MCF 10A (cell line): ENCODE results near the gene ADAMTS13. TPM values are rescaled to one million over a fixed set of nuclear protein-coding genes. Genes with fewer than 3 reads are reported as not detected.

Experiments
- BruUV-seq: library from RNA; stranded (reverse); fragments of 400-500 nt; replicated peaks from 2 replicates; lab custom pipeline; 2021; lab: Mats Ljungman, UMichigan
- CTCF ChIA-PET: fragments of 300-600 bp; sonication (Branson Sonifier 250); formaldehyde crosslinking; extraction: SDS; loops from one replicate; lab custom pipeline; 2021; ENCODE audit warnings: antibody characterized with exemption, inconsistent platforms; lab: Yijun Ruan, JAX
- POLR2A ChIA-PET: fragments of 300-600, 350-650 bp; sonication (Branson Sonifier 250); formaldehyde crosslinking; extraction: SDS; loops from one replicate; lab custom pipeline; 2020; ENCODE audit warnings: antibody characterized with exemption, inconsistent platforms; lab: Yijun Ruan, JAX
- DNase-seq: peaks from one replicate; pipeline ENCODE4 v3.0.0-alpha.2; 2018; ENCODE audit not compliant: unreplicated experiment
- H3K27ac Mint-ChIP-seq: one replicate; pipeline ENCODE4 v1.8.0; 2022; ENCODE audit warnings: mild to moderate bottlenecking, low read depth, mixed read lengths; ENCODE audit not compliant: unreplicated experiment
- H3K27me3 Mint-ChIP-seq: one replicate; pipeline ENCODE4 v1.8.0; 2022; ENCODE audit warnings: mixed read lengths; ENCODE audit not compliant: insufficient read depth, unreplicated experiment
- H3K36me3 Mint-ChIP-seq: one replicate; pipeline ENCODE4 v1.8.0; 2022; ENCODE audit warnings: mild to moderate bottlenecking, moderate library complexity, mixed read lengths; ENCODE audit not compliant: insufficient read depth, unreplicated experiment
- H3K4me1 Mint-ChIP-seq: one replicate; pipeline ENCODE4 v1.8.0; 2022; ENCODE audit warnings: mixed read lengths; ENCODE audit not compliant: insufficient read depth, unreplicated experiment
- H3K4me3 Mint-ChIP-seq: one replicate; pipeline ENCODE4 v1.8.0; 2022; ENCODE audit warnings: mild to moderate bottlenecking, moderate library complexity, mixed read lengths; ENCODE audit not compliant: unreplicated experiment
- H3K9me3 Mint-ChIP-seq: one replicate; pipeline ENCODE4 v1.8.0; 2022; ENCODE audit warnings: mixed read lengths; ENCODE audit not compliant: unreplicated experiment
- intact Hi-C: fragments of 100-400 bp; cut with micrococcal nuclease; formaldehyde crosslinking; loops from 2 replicates; pipeline ENCODE4 v1.14.1; 2022
- total RNA-seq: library from RNA; stranded (reverse); gene quantifications from 2 replicates; pipeline ENCODE4 v1.2.3, GENCODE V29; 2022
- TF ChIP-seq, protein P1 (sequence below): fragments of 200-600 bp; IDR thresholded peaks from one replicate; pipeline ENCODE4 v1.8.0; 2022; ENCODE audit warnings: antibody characterized with exemption, mild to moderate bottlenecking; ENCODE audit not compliant: unreplicated experiment

Gene ADAMTS13
- total RNA-seq, 1 experiment from 2014 or later, result 4.1 TPM

- intact Hi-C loops, result no loop called here
- no peaks in the 10 kb centered on the region for H3K27me3 Mint-ChIP-seq
- POLR2A ChIA-PET, result interaction anchor here (0.6 kb wide), 1 partner anchor 426 kb away, joined by 3 read pairs; no protein-coding TSS in a partner anchor
- TF ChIP-seq, protein P1, sequence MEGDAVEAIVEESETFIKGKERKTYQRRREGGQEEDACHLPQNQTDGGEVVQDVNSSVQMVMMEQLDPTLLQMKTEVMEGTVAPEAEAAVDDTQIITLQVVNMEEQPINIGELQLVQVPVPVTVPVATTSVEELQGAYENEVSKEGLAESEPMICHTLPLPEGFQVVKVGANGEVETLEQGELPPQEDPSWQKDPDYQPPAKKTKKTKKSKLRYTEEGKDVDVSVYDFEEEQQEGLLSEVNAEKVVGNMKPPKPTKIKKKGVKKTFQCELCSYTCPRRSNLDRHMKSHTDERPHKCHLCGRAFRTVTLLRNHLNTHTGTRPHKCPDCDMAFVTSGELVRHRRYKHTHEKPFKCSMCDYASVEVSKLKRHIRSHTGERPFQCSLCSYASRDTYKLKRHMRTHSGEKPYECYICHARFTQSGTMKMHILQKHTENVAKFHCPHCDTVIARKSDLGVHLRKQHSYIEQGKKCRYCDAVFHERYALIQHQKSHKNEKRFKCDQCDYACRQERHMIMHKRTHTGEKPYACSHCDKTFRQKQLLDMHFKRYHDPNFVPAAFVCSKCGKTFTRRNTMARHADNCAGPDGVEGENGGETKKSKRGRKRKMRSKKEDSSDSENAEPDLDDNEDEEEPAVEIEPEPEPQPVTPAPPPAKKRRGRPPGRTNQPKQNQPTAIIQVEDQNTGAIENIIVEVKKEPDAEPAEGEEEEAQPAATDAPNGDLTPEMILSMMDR, result no peak
- CTCF ChIA-PET, result interaction anchor here (0.6 to 1.2 kb wide), 2 partner anchors 16 to 39 kb away, joined by 4 read pairs; no protein-coding TSS in a partner anchor
- no peaks in the 10 kb centered on the region for H3K9me3 Mint-ChIP-seq
- DNase-seq, result no peak
- H3K27ac Mint-ChIP-seq, result no peak overlapping the region
- no peak overlapping the region for H3K4me3 Mint-ChIP-seq
- H3K4me1 Mint-ChIP-seq, result no peaks in the 10 kb centered on the region
- BruUV-seq, result no TSS peak
- H3K36me3 Mint-ChIP-seq, result no peaks in the 10 kb centered on the region
These were observed 33.8 kb downstream of the ADAMTS13 start for GRCh38 chr9:133455936-133456335.

DNA sequence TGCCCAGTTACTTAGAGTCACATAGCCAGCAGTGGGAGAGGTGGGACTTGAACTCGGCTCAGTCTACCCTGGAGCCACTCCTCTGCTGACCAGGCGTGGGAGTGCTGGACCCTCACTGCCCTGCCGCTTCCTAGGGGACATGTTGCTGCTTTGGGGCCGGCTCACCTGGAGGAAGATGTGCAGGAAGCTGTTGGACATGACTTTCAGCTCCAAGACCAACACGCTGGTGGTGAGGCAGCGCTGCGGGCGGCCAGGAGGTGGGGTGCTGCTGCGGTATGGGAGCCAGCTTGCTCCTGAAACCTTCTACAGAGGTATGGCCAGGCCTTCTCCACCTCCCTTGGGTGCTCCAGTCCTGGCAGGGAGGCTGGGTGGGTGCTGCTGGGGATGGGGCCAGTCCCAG lies 34.2 kb downstream of the ADAMTS13 start:
- POLR2A ChIA-PET, result interaction anchor here (0.6 kb wide), 1 partner anchor 426 kb away, joined by 3 read pairs; no protein-coding TSS in a partner anchor
- Mint-ChIP-seq H3K36me3 (no peaks in the 10 kb centered on the region), H3K4me3 (no peak overlapping the region), H3K27me3 (no peaks in the 10 kb centered on the region), H3K4me1 (no peaks in the 10 kb centered on the region), H3K27ac (no peak overlapping the region), H3K9me3 (no peaks in the 10 kb centered on the region)
- intact Hi-C loops, result no loop called here
- TF ChIP-seq, protein P1, result no peak
- DNase-seq, result no peak
- no TSS peak for BruUV-seq
- CTCF ChIA-PET, result interaction anchor here (0.5 to 1.2 kb wide), 3 partner anchors 16 to 186 kb away, joined by 3 to 4 read pairs (median 4); no protein-coding TSS in a partner anchor

- BruUV-seq, result no TSS peak
- DNase-seq, result no peak
- Mint-ChIP-seq H3K36me3 (no peaks in the 10 kb centered on the region), H3K27me3 (no peaks in the 10 kb centered on the region), H3K27ac (no peak overlapping the region), H3K4me3 (no peak overlapping the region), H3K9me3 (no peaks in the 10 kb centered on the region), H3K4me1 (no peaks in the 10 kb centered on the region)
- TF ChIP-seq, protein P1, result no peak
- CTCF ChIA-PET, result interaction anchor here (1.2 kb wide), 1 partner anchor 40 kb away, joined by 4 read pairs; no protein-coding TSS in a partner anchor
- POLR2A ChIA-PET, result interaction anchor here (1.0 kb wide), 1 partner anchor 322 kb away, joined by 3 read pairs; no protein-coding TSS in a partner anchor
- intact Hi-C loops, result no loop called here
These were observed 35.1 kb downstream of the ADAMTS13 start for GRCh38 chr9:133457233-133457632.

- BruUV-seq, result no TSS peak
- Mint-ChIP-seq H3K27me3 (no peaks in the 10 kb centered on the region), H3K4me1 (no peaks in the 10 kb centered on the region), H3K36me3 (no peaks in the 10 kb centered on the region), H3K9me3 (no peaks in the 10 kb centered on the region), H3K27ac (no peak overlapping the region), H3K4me3 (no peak overlapping the region)
- intact Hi-C loops, result no loop called here
- CTCF ChIA-PET, result no interaction called here
- TF ChIP-seq, protein P1, result no peak
- DNase-seq, result no peak
- POLR2A ChIA-PET, result interaction anchor here (1.0 kb wide), 1 partner anchor 322 kb away, joined by 3 read pairs; no protein-coding TSS in a partner anchor
These were observed 35.6 kb downstream of the ADAMTS13 start for GRCh38 chr9:133457748-133458147.
